Retinal pigment epithelial cell (primary cell): ENCODE measurements around the gene PIANP.
"Not testable (repeated sequence)": the region's sequence is repeated elsewhere in the genome, so short reads cannot be mapped to it uniquely, and the experiment has no call there.

ENCODE experiments used
- DNase-seq: peaks from one replicate; pipeline ENCODE4 v3.0.0-alpha.2; 2010; ENCODE audit warnings: low read depth
- H3K4me3 ChIP-seq: 2 replicates; pipeline ENCODE4 v1.5.1; 2011; ENCODE audit warnings: mild to moderate bottlenecking, low read length, control low read depth, moderate library complexity
- TF ChIP-seq, protein P1 (sequence below): conservative IDR thresholded peaks from 2 replicates; pipeline ENCODE4 v1.5.1; 2011; ENCODE audit warnings: low read depth, low read length, control low read depth, inconsistent platforms

The PIANP gene

GRCh38 chr12:6723607-6724408 lies 23.2 kb upstream of the PIANP start, which contains the start of gene COPS7A:
Gene COPS7A (plus strand): TSS chr12:6724046. CDS start chr12:6724657, 611 bp downstream.
- peak within 1 kb of the TSS; percentile 68 for H3K4me3 ChIP-seq
- DNase-seq: peak; percentile 93
- TF ChIP-seq, protein P1, sequence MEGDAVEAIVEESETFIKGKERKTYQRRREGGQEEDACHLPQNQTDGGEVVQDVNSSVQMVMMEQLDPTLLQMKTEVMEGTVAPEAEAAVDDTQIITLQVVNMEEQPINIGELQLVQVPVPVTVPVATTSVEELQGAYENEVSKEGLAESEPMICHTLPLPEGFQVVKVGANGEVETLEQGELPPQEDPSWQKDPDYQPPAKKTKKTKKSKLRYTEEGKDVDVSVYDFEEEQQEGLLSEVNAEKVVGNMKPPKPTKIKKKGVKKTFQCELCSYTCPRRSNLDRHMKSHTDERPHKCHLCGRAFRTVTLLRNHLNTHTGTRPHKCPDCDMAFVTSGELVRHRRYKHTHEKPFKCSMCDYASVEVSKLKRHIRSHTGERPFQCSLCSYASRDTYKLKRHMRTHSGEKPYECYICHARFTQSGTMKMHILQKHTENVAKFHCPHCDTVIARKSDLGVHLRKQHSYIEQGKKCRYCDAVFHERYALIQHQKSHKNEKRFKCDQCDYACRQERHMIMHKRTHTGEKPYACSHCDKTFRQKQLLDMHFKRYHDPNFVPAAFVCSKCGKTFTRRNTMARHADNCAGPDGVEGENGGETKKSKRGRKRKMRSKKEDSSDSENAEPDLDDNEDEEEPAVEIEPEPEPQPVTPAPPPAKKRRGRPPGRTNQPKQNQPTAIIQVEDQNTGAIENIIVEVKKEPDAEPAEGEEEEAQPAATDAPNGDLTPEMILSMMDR: no peak

DNA sequence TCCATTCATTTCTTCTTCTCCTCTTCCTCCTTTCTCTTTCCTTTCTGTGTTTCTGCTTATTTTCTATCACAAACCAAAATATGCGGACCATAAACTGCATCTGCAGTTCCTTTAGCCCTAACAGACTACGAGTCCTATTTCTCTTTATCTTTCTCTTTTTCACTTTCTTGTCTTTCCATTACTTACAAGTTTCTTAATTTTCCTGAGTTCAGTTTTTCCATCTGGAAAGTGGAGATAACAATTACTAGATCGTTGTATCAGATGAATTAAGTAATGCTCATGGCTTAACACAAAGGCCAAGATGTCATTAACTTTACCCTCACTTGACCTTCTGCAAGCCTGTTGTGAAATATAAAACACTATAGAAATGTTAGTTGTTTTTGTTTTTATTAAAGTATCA lies 22.2 kb upstream of the PIANP start:
- DNase-seq: no peak
- TF ChIP-seq, protein P1: no peak
- no peak overlapping the region for H3K4me3 ChIP-seq

DNA sequence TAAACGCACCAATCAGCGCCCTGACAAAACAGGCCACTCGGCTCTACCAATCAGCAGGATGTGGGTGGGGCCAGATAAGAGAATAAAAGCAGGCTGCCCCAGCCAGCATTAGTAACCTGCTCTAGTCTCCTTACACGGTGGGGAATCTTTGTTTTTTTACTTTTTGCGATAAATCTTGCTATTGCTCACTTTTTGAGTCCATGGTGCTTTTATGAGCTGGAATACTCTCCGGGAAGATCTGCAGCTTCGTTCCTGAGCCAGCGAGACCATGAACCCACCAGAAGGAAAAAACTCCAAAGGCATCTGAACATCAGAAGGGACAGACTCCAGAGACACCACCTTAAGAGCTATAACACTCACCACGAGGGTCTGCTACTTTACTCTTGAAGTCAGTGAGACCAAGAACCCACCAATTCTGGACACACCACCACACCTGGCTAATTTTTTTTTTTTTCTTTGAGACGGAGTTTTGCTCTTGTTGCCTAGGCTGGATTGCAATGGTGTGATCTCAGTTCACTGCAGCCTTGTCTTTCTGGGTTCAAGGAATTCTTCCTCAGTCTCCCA lies 16.3 kb upstream of the PIANP start:
- no peak overlapping the region for H3K4me3 ChIP-seq
- DNase-seq: no peak
- TF ChIP-seq, protein P1: no peak

DNA sequence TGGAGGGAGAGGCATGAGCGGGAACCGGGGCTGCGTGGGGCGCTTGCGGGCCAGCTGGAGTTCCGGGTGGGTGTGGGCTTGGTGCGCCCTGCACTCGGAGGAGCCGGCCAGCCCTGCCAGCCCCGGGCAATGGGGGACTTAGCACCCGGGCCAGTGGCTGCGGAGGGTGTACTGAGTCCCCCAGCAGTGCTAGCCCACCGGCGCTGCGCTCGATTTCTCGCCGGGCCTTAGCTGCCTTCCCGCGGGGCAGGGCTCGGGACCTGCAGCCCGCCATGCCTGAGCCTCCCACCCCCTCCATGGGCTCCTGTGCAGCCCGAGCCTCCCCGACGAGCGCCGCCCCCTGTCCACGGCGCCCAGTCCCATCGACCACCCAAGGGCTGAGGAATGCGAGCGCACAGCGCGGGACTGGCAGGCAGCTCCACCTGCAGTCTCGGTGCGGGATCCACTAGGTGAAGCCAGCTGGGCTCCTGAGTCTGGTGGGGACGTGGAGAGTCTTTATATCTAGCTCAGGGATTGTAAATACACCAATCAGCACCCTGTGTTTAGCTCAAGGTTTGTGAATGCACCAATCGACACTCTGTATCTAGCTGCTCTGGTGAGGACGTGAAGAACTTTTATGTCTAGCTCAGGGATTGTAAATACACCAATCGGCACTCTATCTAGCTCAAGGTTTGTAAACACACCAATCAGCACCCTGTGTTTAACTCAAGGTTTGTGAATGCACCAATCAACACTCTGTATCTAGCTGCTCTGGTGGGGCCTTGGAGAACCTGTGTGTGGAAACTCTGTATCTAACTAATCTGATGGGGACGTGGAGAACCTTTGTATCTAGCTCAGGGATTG lies 15.6 kb upstream of the PIANP start:
- not testable (repeated sequence) for DNase-seq, H3K4me3 ChIP-seq

DNA sequence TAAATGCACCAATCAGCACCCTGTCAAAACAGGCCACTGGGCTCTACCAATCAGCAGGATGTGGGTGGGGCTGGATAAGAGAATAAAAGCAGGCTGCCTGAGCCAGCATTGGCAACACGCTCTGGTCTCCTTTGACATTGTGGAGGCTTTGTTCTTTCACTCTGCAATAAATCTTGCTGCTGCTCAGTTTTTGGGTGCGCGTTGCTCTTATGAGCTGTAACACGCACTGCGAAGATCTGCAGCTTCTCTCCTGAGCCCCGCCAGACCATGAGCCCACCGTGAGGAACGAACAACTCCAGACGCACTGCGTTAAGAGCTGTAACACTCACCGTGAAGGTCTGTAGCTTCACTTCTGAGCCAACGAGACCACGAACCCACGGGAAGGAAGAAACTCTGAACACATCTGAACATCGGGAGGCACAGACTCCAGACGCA lies 8.4 kb upstream of the PIANP start:
- TF ChIP-seq, protein P1: no peak
- DNase-seq: no peak
- no peak overlapping the region for H3K4me3 ChIP-seq

- not testable (repeated sequence) for H3K4me3 ChIP-seq, DNase-seq
These were observed 7.7 kb upstream of the PIANP start for GRCh38 chr12:6708351-6708750.

- H3K4me3 ChIP-seq: no peak overlapping the region
- TF ChIP-seq, protein P1: no peak
- no peak for DNase-seq
These were observed 3.0 kb upstream of the PIANP start for GRCh38 chr12:6703631-6704030.
